Measurements from ENCODE around the gene TNNC2. TPM values are rescaled to one million over a fixed set of nuclear protein-coding genes. Genes with fewer than 3 reads are reported as not detected.
"Not testable (repeated sequence)": the region's sequence is repeated elsewhere in the genome, so short reads cannot be mapped to it uniquely, and the experiment has no call there.

The TNNC2 gene
- total RNA-seq: not detected

- Mint-ChIP-seq H3K4me1 (ENCODE audit: low read depth) (peaks cover 12% of the 10 kb centered on the region), H3K27ac (no peak within 1 kb of the TSS), H3K27me3 (peaks cover 21% of the 10 kb centered on the region), H3K4me3 (no peak within 1 kb of the TSS), H3K36me3 (ENCODE audit: low read depth) (no peaks in the 10 kb centered on the region), H3K9me3 (no peaks in the 10 kb centered on the region)
- DNase-seq (no peak), ATAC-seq (no peak)
- intact Hi-C loops (cut with micrococcal nuclease): loop anchor here (10.0 kb wide), 1 partner anchor 108 kb away; the partner anchor contains the start of gene PCIF1
- TF ChIP-seq CTCF (IDR thresholded peaks at IDR 0.05): no peak
- POLR2A ChIA-PET: no interaction called here
- CTCF ChIA-PET: interaction anchor here (1.1 to 1.6 kb wide), 2 partner anchors 28 to 143 kb away, joined by 3 to 7 read pairs; no protein-coding TSS in a partner anchor
These were observed at the start of gene TNNC2 for GRCh38 chr20:45827030-45827652. TNNC2 (minus strand) TSS chr20:45827312; CDS start chr20:45827248, 64 bp downstream.

GRCh38 chr20:45874576-45874975 is 47.5 kb upstream of the TNNC2 start:
- no peak for DNase-seq
- no peaks in the 10 kb centered on the region for H3K36me3 Mint-ChIP-seq (ENCODE audit: low read depth)
- no peak for TF ChIP-seq CTCF (IDR thresholded peaks at IDR 0.05)
- H3K27ac Mint-ChIP-seq: no peak overlapping the region
- ChIA-PET CTCF (interaction anchor here (1.1 kb wide), 1 partner anchor 76 kb away, joined by 3 read pairs; no protein-coding TSS in a partner anchor), POLR2A (interaction anchor here (0.7 kb wide), 1 partner anchor 13 kb away, joined by 3 read pairs; no protein-coding TSS in a partner anchor)
- intact Hi-C loops (cut with micrococcal nuclease): no loop called here
- H3K27me3 Mint-ChIP-seq: no peaks in the 10 kb centered on the region
- H3K4me1 Mint-ChIP-seq (ENCODE audit: low read depth): no peaks in the 10 kb centered on the region
- no peak for ATAC-seq
- H3K4me3 Mint-ChIP-seq: no peak overlapping the region
- no peaks in the 10 kb centered on the region for H3K9me3 Mint-ChIP-seq

GRCh38 chr20:45874104-45874481 is 47.0 kb upstream of the TNNC2 start:
- ChIA-PET CTCF (interaction anchor here (1.1 kb wide), 1 partner anchor 76 kb away, joined by 3 read pairs; no protein-coding TSS in a partner anchor), POLR2A (interaction anchor here (0.7 kb wide), 1 partner anchor 13 kb away, joined by 3 read pairs; no protein-coding TSS in a partner anchor)
- H3K27me3 Mint-ChIP-seq; H3K36me3 Mint-ChIP-seq (ENCODE audit: low read depth); H3K4me3 Mint-ChIP-seq; ATAC-seq; H3K4me1 Mint-ChIP-seq (ENCODE audit: low read depth); H3K9me3 Mint-ChIP-seq; DNase-seq; H3K27ac Mint-ChIP-seq; intact Hi-C loops (cut with micrococcal nuclease): not testable (repeated sequence)

GRCh38 chr20:45873409-45874103 is 46.4 kb upstream of the TNNC2 start:
- Mint-ChIP-seq H3K27me3 (no peaks in the 10 kb centered on the region), H3K4me3 (no peak overlapping the region), H3K9me3 (no peaks in the 10 kb centered on the region), H3K36me3 (ENCODE audit: low read depth) (no peaks in the 10 kb centered on the region), H3K4me1 (ENCODE audit: low read depth) (no peaks in the 10 kb centered on the region), H3K27ac (no peak overlapping the region)
- no peak for ATAC-seq
- DNase-seq: no peak
- intact Hi-C loops (cut with micrococcal nuclease): no loop called here
- CTCF ChIA-PET: interaction anchor here (0.6 to 1.6 kb wide), 2 partner anchors 50 to 453 kb away, joined by 3 read pairs; no protein-coding TSS in a partner anchor
- no peak for TF ChIP-seq CTCF (IDR thresholded peaks at IDR 0.05)
- POLR2A ChIA-PET: no interaction called here

- TF ChIP-seq CTCF (IDR thresholded peaks at IDR 0.05): no peak
- Mint-ChIP-seq H3K27ac (no peak overlapping the region), H3K27me3 (no peaks in the 10 kb centered on the region), H3K4me3 (no peak overlapping the region), H3K4me1 (ENCODE audit: low read depth) (no peaks in the 10 kb centered on the region), H3K36me3 (ENCODE audit: low read depth) (no peaks in the 10 kb centered on the region), H3K9me3 (no peaks in the 10 kb centered on the region)
- CTCF ChIA-PET: interaction anchor here (1.1 to 1.6 kb wide), 6 partner anchors 13 to 115 kb away, joined by 3 to 4 read pairs (median 3); partner anchors contain the start of genes CTSA and NEURL2
- POLR2A ChIA-PET: interaction anchor here (0.8 kb wide), 1 partner anchor 10 kb away, joined by 3 read pairs; no protein-coding TSS in a partner anchor
- no peak for DNase-seq
- ATAC-seq: no peak
- intact Hi-C loops (cut with micrococcal nuclease): no loop called here
These were observed 45.5 kb upstream of the TNNC2 start for GRCh38 chr20:45872626-45873025.
